Hepatocyte (in vitro differentiated cells): ENCODE measurements around the gene WASL. TPM values are rescaled to one million over a fixed set of nuclear protein-coding genes. Genes with fewer than 3 reads are reported as not detected.

Experiments
- DNase-seq: peaks from one replicate; pipeline ENCODE4 v3.0.0-alpha.2; 2016; ENCODE audit warnings: low spot score
- H2AFZ ChIP-seq: fragments of 200-600 bp; sonication (generic); 2 replicates; pipeline ENCODE4 v1.6.0; 2016; ENCODE audit warnings: antibody characterized with exemption, mild to moderate bottlenecking
- H3K27ac ChIP-seq: fragments of 200-600 bp; sonication (generic); 2 replicates; pipeline ENCODE4 v1.5.1; 2016; ENCODE audit warnings: mild to moderate bottlenecking
- H3K27me3 ChIP-seq: fragments of 200-600 bp; sonication (generic); 2 replicates; pipeline ENCODE4 v1.6.1; 2016
- H3K36me3 ChIP-seq: fragments of 200-600 bp; sonication (generic); replicated peaks from 2 replicates; pipeline ENCODE4 v1.5.1; 2016; ENCODE audit warnings: low read depth; ENCODE audit not compliant: insufficient read depth
- H3K4me1 ChIP-seq: fragments of 200-600 bp; sonication (generic); 2 replicates; pipeline ENCODE4 v1.5.1; 2016; ENCODE audit warnings: mild to moderate bottlenecking, moderate library complexity; ENCODE audit not compliant: insufficient read depth
- H3K4me2 ChIP-seq: fragments of 200-600 bp; sonication (generic); 2 replicates; pipeline ENCODE4 v1.6.0; 2016
- H3K4me3 ChIP-seq: fragments of 200-600 bp; sonication (generic); 2 replicates; pipeline ENCODE4 v1.5.1; 2016; ENCODE audit warnings: mild to moderate bottlenecking
- H3K79me2 ChIP-seq: fragments of 200-600 bp; sonication (generic); 2 replicates; pipeline ENCODE4 v1.6.0; 2017; ENCODE audit warnings: mild to moderate bottlenecking
- H3K9me2 ChIP-seq: fragments of 200-600 bp; sonication (generic); replicated peaks from 2 replicates; pipeline ENCODE4 v1.6.0; 2017; ENCODE audit warnings: mild to moderate bottlenecking; ENCODE audit not compliant: insufficient read depth
- H3K9me3 ChIP-seq: fragments of 200-600 bp; sonication (generic); 2 replicates; pipeline ENCODE4 v1.5.1; 2016; ENCODE audit warnings: low read depth, mild to moderate bottlenecking
- H4K20me1 ChIP-seq: fragments of 200-600 bp; sonication (generic); 2 replicates; pipeline ENCODE4 v1.6.0; 2016; ENCODE audit warnings: mild to moderate bottlenecking; ENCODE audit not compliant: insufficient read depth, poor library complexity, severe bottlenecking
- CTCF ChIP-seq: fragments of 200-600 bp; sonication (generic); IDR thresholded peaks from 2 replicates; pipeline ENCODE4 v1.5.1; 2016; ENCODE audit warnings: antibody characterized with exemption, mild to moderate bottlenecking; ENCODE audit not compliant: poor library complexity
- EZH2 ChIP-seq: fragments of 200-600 bp; sonication (generic); IDR thresholded peaks from 2 replicates; pipeline ENCODE4 v1.6.1; 2016; ENCODE audit warnings: antibody characterized with exemption, mild to moderate bottlenecking, borderline replicate concordance
- EZH2phosphoT487 ChIP-seq: fragments of 200-600 bp; sonication (generic); IDR thresholded peaks from one replicate; pipeline ENCODE4 v1.6.1; 2018; ENCODE audit warnings: antibody characterized with exemption, mild to moderate bottlenecking, low read depth, moderate library complexity; ENCODE audit not compliant: unreplicated experiment, severe bottlenecking
- WGBS: methylation state at CpG from one replicate; pipeline ENCODE4 v1.1.6; 2016; ENCODE audit warnings: low lambda C conversion rate; ENCODE audit errors: missing lambda C conversion rate; 5-methylcytosine and 5-hydroxymethylcytosine counted together
- polyA plus RNA-seq: library from polyadenylated mRNA; unstranded; fragments of >200 nt; fragmentation: Nextera tagmentation; extraction: Ambion mirVana; gene quantifications from 2 replicates; pipeline ENCODE4 v1.2.1, GENCODE V29; 2016
- total RNA-seq: library from RNA; depleted of rRNA; stranded (reverse); fragments of >200 nt; gene quantifications from 2 replicates; pipeline ENCODE4 v1.2.3, GENCODE V29; 2014

The WASL gene
- total RNA-seq (41.9 and 48.9 TPM in 2 replicates), polyA plus RNA-seq (29.0 and 36.8 TPM in 2 replicates)

- peaks cover 33% of the 10 kb centered on the region for H3K4me1 ChIP-seq
- H3K27me3 ChIP-seq = no peaks in the 10 kb centered on the region
- H3K9me3 ChIP-seq = no peaks in the 10 kb centered on the region
- TF ChIP-seq CTCF (peak; percentile 1), EZH2 (no peak), EZH2phosphoT487 (no peak)
- DNase-seq = peak; percentile 97
- peak within 1 kb of the TSS; percentile 90 for H2AFZ ChIP-seq
- peaks cover 67% of the 10 kb centered on the region for H3K79me2 ChIP-seq
- H3K4me3 ChIP-seq = peak within 1 kb of the TSS; percentile 88
- H3K36me3 ChIP-seq = no peaks in the 10 kb centered on the region
- peak within 1 kb of the TSS; percentile 98 for H3K27ac ChIP-seq
- no peaks in the 10 kb centered on the region for H3K9me2 ChIP-seq
- H3K4me2 ChIP-seq = peak within 1 kb of the TSS; percentile 83
- WGBS = 2% methylated on average over 85 of the region's 93 CpGs
- H4K20me1 ChIP-seq = peaks cover 34% of the 10 kb centered on the region
Observed at GRCh38 chr7:123748734-123749536, at the start of gene WASL. Gene WASL, minus strand, starts transcription at chr7:123749003. Its CDS starts 269 bp downstream, at chr7:123748734.

DNA sequence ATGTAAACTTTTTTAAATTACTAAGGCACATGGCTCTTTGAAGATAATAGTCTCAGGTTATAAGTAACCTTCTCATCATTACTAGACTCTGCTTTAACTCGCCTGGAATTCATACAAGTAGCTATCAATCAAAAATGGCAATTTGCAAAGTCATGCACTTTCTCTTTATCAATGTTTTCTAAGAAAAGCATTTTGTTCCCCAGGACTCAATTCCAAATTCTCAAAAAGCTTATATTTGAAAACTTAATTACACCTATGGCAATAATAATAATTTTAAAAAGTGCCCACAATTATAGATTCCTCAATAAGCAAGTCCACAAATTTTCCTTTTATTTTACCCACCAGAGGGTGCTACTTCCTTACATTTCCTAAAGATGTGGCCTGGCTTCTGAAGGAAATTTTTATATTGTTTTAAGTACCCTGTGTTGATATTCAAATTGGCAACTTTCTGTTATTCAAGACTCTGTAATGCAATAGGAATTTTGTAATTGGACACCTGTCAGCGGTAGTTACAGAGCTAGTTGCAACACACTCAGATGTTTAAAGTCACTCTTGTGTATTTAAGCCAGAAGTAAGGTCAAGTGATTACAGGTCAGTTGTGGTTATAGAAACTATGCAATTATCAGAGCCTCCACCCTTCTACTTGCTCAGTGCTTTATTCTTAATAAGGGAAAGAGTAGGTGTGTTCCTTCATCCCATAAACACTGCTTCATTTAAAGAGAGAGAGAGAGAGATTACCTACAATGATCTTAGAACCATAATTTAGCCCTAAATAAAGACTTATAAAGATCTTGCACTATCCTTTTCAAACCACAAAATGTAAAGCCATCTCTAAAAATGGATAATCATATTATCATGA, 49.1 kb upstream of the WASL start:
- Histone ChIP-seq H3K4me1 (peaks cover 12% of the 10 kb centered on the region), H3K27ac (peak overlapping the region; percentile 87), H3K4me3 (no peak overlapping the region), H3K4me2 (peak overlapping the region; percentile 48), H2AFZ (peak overlapping the region; percentile 11), H3K79me2 (no peaks in the 10 kb centered on the region), H3K9me3 (no peaks in the 10 kb centered on the region), H3K9me2 (no peaks in the 10 kb centered on the region), H3K36me3 (no peaks in the 10 kb centered on the region), H4K20me1 (no peaks in the 10 kb centered on the region), H3K27me3 (no peaks in the 10 kb centered on the region)
- WGBS = 40% methylated on average over 2 of the region's 2 CpGs
- peak; percentile 69 for DNase-seq
- peak; percentile 68 for TF ChIP-seq CTCF
- no peak for TF ChIP-seq EZH2phosphoT487
- TF ChIP-seq EZH2 = no peak

DNA sequence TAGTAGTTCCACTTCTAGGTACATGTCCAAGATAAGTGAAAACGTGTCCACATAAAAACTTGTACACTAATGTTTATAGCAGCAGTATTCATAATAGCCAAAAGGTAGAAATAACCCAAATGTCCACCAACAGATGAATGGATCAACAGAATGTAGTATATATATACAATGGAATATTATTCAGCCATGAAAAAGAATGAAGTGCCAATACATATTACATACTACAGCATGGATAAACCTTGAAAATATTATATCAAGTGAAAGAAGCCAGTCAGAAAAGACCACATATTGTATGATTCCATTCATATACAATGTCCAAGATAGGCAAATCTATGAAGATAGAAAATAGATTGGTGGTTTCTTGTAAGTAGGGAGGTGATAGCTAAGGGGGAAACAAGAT, 47.8 kb upstream of the WASL start:
- Histone ChIP-seq H3K36me3 (no peaks in the 10 kb centered on the region), H3K4me3 (no peak overlapping the region), H3K4me1 (peaks cover 12% of the 10 kb centered on the region), H2AFZ (no peak overlapping the region), H3K4me2 (no peak overlapping the region), H3K27ac (peak overlapping the region; percentile 55), H3K79me2 (no peaks in the 10 kb centered on the region), H3K9me2 (no peaks in the 10 kb centered on the region), H3K27me3 (no peaks in the 10 kb centered on the region), H3K9me3 (no peaks in the 10 kb centered on the region), H4K20me1 (no peaks in the 10 kb centered on the region)
- TF ChIP-seq EZH2 (no peak), CTCF (no peak), EZH2phosphoT487 (no peak)
- DNase-seq = no peak
- WGBS = 67% methylated on average over 1 of the region's 1 CpG
